GM18873 (cell line): Measurements from ENCODE around the gene CLIP2.
"Not testable (repeated sequence)": the region's sequence is repeated elsewhere in the genome, so short reads cannot be mapped to it uniquely, and the experiment has no call there.

Experiments
- ATAC-seq: cut with Tn5 transposase; IDR thresholded peaks from one replicate; pipeline ENCODE4 v1.9.1; 2021; ENCODE audit warnings: mild to moderate bottlenecking, moderate library complexity, moderate number of reproducible peaks; ENCODE audit not compliant: unreplicated experiment, low FRiP score

Gene CLIP2

DNA sequence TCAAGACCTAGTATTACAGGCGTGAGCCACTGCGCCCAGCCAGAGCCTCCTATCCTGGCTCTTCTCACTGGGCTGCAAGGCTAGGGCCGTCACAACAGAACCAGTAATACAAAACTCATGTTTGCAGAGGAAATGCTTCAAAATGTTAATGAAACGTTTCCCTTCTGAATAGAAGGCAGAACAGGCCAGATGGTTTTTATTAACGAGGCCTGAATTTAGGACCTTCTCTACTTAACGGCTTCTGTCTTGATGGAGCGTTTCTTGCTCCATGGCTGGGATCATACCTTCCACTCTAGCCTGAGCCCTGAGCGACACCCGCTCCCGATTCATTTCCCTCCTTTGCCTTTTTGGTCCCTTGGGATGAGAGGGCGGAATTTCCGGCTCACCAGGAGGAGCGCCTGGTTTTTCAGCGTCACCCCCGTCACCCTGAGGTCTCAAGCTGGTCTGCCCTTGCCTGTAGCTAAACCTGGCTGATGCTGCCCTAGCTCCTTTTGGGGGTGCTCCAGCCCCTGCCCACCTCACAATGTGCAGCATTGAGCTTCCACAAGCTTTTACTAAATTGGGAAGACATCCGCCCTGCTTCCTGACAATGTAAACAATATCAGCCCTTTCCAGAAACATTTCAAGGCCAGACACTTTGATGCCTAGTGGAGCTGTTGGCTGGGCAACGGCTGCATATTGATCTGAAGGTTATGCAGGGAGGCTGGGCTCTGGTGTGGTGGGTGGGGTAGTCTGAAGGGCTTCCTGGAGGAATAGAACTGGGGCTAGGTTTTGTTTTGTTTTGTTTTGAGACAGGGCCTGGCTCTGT, 5.2 kb downstream of the CLIP2 start:
- ATAC-seq = no peak

GRCh38 chr7:74297516-74298233, 8.5 kb downstream of the CLIP2 start:
- ATAC-seq = no peak

GRCh38 chr7:74299401-74299800, 10.2 kb downstream of the CLIP2 start:
- no peak for ATAC-seq

- no peak for ATAC-seq
Observed at GRCh38 chr7:74300926-74301325, 11.7 kb downstream of the CLIP2 start.

DNA sequence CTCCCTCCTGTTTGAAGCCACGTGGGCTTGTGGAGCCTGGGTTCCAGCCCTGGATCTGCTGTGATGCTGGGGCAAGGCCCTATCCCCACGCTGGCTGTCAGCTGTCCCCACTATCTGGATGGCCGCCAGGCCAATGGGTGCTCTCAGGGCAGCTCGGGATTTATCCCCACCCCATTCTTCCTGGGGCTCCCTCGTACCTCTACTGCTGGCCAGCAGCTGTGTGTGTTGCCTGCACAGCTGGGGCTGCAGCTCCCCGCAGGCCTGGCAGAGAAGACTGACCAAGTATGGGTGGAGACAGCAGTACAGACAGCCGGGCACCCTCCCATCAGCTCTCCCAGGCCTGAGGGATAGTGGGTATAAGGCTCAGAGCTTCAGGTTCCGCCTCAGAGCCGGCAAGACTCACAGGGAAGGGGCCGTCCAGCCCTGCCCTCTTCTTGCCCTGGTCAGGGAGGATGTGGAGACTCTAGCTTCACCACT, 13.6 kb downstream of the CLIP2 start:
- no peak for ATAC-seq

DNA sequence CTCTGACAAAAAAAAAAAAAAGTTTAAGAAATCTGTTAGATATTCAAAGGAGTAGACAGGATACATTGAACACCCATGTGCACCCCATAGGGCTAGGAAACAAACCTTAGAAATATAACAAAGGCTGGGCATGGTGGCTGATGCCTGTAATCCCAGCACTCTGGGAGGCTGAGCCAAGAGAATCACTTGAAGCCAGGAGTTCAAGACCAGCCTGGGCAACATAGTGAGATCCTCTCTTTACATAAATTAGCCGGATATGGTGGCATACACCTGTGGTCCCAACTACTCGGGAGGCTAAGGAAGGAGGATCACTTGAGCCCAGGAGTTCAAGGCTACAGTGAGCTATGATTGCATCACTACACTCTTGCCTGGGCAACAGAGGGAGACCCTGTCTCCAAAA, 15.3 kb downstream of the CLIP2 start:
- ATAC-seq = no peak

- no peak for ATAC-seq
Observed at GRCh38 chr7:74306004-74306729, 17.0 kb downstream of the CLIP2 start.

- ATAC-seq = no peak
Observed at GRCh38 chr7:74306730-74307469, 17.7 kb downstream of the CLIP2 start.

GRCh38 chr7:74307738-74308505, 18.7 kb downstream of the CLIP2 start:
- ATAC-seq = no peak

- no peak for ATAC-seq
Observed at GRCh38 chr7:74309181-74309580, 20.0 kb downstream of the CLIP2 start.

GRCh38 chr7:74311305-74311744, 22.1 kb downstream of the CLIP2 start:
- no peak for ATAC-seq

GRCh38 chr7:74312418-74313028, 23.3 kb downstream of the CLIP2 start:
- ATAC-seq = no peak

DNA sequence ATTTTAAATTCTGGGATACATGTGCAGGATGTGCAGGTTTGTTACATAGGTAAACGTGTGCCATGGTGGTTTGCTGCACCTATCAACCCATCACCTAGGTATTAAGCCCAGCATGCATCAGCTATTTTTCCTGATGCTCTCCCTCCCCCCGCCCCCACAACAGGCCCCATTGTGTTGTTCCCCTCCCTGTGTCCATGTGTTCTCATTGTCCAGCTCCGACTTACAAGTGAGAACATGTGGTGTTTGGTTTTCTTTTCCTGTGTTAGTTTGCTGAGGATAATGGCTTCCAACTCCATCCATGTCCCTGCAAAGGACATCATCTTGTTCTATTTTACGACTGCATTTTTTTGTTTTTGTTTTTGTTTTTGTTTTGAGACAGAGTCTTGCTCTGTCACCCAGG, 26.7 kb downstream of the CLIP2 start:
- not testable (repeated sequence) for ATAC-seq

DNA sequence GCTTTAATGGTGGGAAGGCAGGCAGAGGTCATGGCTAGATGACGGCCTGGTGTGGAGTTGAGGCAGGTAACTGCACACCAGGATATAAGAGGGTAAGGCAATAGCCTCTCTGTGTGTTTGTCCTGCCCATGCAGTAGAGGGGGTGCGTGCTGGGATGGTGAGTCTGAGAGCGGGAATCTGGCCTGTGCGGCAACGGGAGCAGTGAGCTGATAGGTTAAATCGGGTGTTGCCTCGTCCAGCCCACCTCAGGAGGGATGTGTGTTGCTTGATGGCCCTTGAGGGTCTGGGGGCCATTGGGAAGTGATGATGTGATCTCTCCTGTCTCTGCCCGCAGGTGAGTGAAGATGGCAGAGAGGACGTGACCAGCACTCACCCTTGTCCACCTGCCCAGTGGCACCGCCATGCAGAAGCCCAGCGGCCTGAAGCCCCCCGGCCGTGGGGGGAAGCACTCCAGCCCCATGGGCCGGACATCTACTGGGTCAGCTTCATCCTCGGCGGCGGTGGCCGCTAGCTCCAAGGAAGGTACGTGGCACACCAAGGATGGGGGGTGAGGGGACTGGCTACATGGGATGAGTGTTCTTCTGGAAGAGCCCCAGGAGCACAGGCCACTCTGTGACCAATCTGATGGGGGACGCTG, 28.1 kb downstream of the CLIP2 start:
- ATAC-seq = no peak

GRCh38 chr7:74318043-74318442, 28.8 kb downstream of the CLIP2 start:
- no peak for ATAC-seq

DNA sequence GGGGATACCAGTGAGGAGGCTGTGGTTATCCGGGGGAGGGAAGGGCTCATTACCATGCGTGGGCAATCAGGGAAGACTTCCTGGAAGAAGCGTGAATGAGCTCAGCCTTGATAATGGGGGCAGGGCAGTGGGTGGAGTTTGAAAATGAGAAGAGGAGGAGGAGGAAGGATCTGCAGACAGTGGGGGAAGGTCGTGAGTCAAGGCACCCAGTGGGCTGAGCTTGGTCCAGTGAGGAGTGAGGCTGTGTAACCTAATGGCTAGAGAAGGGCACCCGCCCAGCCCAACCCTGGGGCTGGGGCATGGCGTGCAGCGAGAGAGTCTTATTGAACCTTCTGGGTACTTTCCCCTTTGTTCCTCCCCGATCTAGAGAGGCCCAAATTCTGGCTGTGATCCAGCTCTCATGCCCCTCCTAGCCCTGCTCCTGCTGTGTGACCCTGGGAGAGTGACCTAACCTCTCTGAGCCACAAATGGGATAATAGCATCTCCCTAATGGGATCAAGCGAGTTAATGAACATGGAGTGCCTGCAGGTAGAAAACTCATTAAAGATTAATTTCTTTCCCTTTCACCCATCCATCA, 31.5 kb downstream of the CLIP2 start:
- ATAC-seq = no peak

DNA sequence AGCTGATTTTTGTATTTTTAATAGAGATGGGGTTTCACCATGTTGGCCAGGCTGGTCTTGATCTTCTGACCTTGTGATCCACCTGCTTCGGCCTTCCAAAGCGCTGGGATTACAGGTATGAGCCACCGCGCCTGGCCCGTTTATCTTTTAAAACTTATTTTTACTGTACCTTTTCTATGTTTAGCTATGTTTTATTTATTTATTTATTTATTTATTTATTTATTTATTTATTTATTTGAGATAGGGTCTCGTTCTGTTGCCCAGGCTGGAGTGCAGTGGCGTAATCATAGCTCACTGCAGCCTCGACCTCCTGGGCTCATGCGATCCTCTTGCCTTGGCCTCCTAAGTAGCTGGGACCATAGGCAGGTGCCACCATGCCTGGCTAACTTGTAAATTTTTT, 33.7 kb downstream of the CLIP2 start:
- not testable (repeated sequence) for ATAC-seq

DNA sequence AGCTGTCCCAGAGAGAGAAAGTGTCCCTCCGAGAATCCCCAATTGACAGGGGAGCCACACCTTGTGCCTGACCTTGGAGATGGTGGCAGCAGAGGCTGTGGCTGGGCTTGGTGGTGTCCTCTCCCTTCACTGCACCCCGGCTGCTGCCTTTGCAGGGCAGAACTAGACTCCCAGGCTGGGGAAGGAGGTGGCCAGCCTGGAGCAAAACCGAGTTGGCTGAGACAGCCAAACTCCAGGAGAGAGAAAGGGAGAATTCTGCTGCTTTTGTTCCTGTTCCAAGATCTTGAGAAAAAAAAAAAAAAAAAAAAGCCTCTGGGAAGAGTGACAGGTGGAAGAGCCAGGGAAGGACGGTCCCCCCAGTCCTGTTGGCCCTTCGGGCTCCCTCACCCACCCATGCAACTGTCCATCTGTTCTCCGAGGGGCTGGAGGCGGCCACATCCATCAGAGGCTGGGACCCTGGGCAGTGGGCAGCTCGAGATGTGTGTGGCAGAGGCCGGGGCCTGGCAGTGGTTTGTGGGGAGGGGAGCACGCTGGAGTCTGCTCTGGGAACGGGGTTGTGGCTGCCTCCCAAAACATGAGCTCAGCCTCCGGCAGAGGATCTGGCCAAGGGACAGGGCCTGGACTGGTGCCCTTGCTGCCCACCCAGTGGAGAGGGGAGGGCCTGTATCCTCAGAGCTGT, 35.5 kb downstream of the CLIP2 start:
- ATAC-seq = no peak
